Neutrophil (primary cell): ENCODE data around the gene TMEM222.

Experiments used
- H3K27ac ChIP-seq: fragments of 200-600 bp; sonication (generic); 2 replicates; pipeline ENCODE4 v1.5.1; 2016; ENCODE audit warnings: mild to moderate bottlenecking, moderate library complexity
- H3K27me3 ChIP-seq: fragments of 200-600 bp; sonication (generic); 2 replicates; pipeline ENCODE4 v1.6.0; 2016; ENCODE audit warnings: mild to moderate bottlenecking
- H3K36me3 ChIP-seq: fragments of 200-600 bp; sonication (generic); 2 replicates; pipeline ENCODE4 v1.5.1; 2017
- H3K4me1 ChIP-seq, 2 experiments: fragments of 200-600 bp in 1 of 2; sonication (generic) in 1 of 2; 1 replicate in 1 of 2; 2 replicates in 1 of 2; pipeline versions ENCODE4 v1.5.1 to v1.6.1; 2013 to 2016; ENCODE audit warnings: low read depth in 1 of 2, low read length in 1 of 2, mild to moderate bottlenecking in 1 of 2, moderate library complexity in 1 of 2; ENCODE audit not compliant: control insufficient read depth in 1 of 2, insufficient read depth in 1 of 2
- H3K4me3 ChIP-seq, 2 experiments: fragments of 200-600 bp in 1 of 2; sonication (generic) in 1 of 2; 1 replicate in 1 of 2; 2 replicates in 1 of 2; pipeline ENCODE4 v1.5.1; 2013 to 2016; ENCODE audit warnings: low read depth in 1 of 2, low read length in 1 of 2, mild to moderate bottlenecking in 1 of 2, moderate library complexity in 1 of 2
- H3K9me3 ChIP-seq: fragments of 200-600 bp; sonication (generic); 2 replicates; pipeline ENCODE4 v1.5.1; 2016
- CTCF ChIP-seq: fragments of 200-600 bp; sonication (generic); IDR thresholded peaks from 2 replicates; pipeline ENCODE4 v1.5.1; 2016; ENCODE audit warnings: antibody characterized with exemption

Gene TMEM222

GRCh38 chr1:27353629-27354028, 31.7 kb downstream of the TMEM222 start:
- no peak for TF ChIP-seq CTCF
- no peaks in the 10 kb centered on the region for H3K9me3 ChIP-seq
- H3K4me1 ChIP-seq, result peaks cover 13 to 34% of the 10 kb centered on the region in 2 experiments
- H3K4me3 ChIP-seq, result no peak overlapping the region
- peak overlapping the region; percentile 60 for H3K27ac ChIP-seq
- H3K36me3 ChIP-seq, result peaks cover 57% of the 10 kb centered on the region
- H3K27me3 ChIP-seq, result peaks cover 2% of the 10 kb centered on the region

- H3K36me3 ChIP-seq, result peaks cover 38% of the 10 kb centered on the region
- H3K9me3 ChIP-seq, result no peaks in the 10 kb centered on the region
- no peak overlapping the region for H3K27ac ChIP-seq
- H3K4me3 ChIP-seq, result no peak overlapping the region
- peaks cover 23% of the 10 kb centered on the region for H3K27me3 ChIP-seq
- no peak for TF ChIP-seq CTCF
- H3K4me1 ChIP-seq, result peaks cover 23 to 35% of the 10 kb centered on the region in 2 experiments
Observed at GRCh38 chr1:27355683-27356082, 33.7 kb downstream of the TMEM222 start.

- H3K27ac ChIP-seq, result peak overlapping the region; percentile 73
- TF ChIP-seq CTCF, result no peak
- no peak overlapping the region for H3K4me3 ChIP-seq
- H3K27me3 ChIP-seq, result peaks cover 29% of the 10 kb centered on the region
- peaks cover 32% of the 10 kb centered on the region for H3K36me3 ChIP-seq
- no peaks in the 10 kb centered on the region for H3K9me3 ChIP-seq
- peaks cover 29 to 40% of the 10 kb centered on the region in 2 experiments for H3K4me1 ChIP-seq
Observed at GRCh38 chr1:27356277-27356618, 34.3 kb downstream of the TMEM222 start.

GRCh38 chr1:27356619-27357280, 34.8 kb downstream of the TMEM222 start:
- TF ChIP-seq CTCF, result no peak
- Histone ChIP-seq H3K27ac (peak overlapping the region; percentile 73), H3K9me3 (no peaks in the 10 kb centered on the region), H3K4me1 (peaks cover 29 to 40% of the 10 kb centered on the region in 2 experiments), H3K36me3 (peaks cover 27% of the 10 kb centered on the region), H3K4me3 (peak overlapping the region; percentile 49 to 70), H3K27me3 (peaks cover 34% of the 10 kb centered on the region)

GRCh38 chr1:27357281-27358037, 35.5 kb downstream of the TMEM222 start:
- peaks cover 23% of the 10 kb centered on the region for H3K36me3 ChIP-seq
- H3K27ac ChIP-seq, result peak overlapping the region; percentile 73
- H3K9me3 ChIP-seq, result no peaks in the 10 kb centered on the region
- peak overlapping the region; percentile 49 to 70 for H3K4me3 ChIP-seq
- peak; percentile 95 for TF ChIP-seq CTCF
- peaks cover 29 to 40% of the 10 kb centered on the region in 2 experiments for H3K4me1 ChIP-seq
- peaks cover 36% of the 10 kb centered on the region for H3K27me3 ChIP-seq
